Measurements from ENCODE around the gene FKBP7.
A peak's percentile ranks its signal among the peaks of the same experiment; 100 is the strongest.
"Not testable (repeated sequence)": the region's sequence is repeated elsewhere in the genome, so short reads cannot be mapped to it uniquely, and the experiment has no call there.

FKBP7 gene, protein sequence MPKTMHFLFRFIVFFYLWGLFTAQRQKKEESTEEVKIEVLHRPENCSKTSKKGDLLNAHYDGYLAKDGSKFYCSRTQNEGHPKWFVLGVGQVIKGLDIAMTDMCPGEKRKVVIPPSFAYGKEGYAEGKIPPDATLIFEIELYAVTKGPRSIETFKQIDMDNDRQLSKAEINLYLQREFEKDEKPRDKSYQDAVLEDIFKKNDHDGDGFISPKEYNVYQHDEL

GRCh38 chr2:178478439-178479274, at the start of gene FKBP7:
TSS of gene FKBP7 (minus strand) at chr2:178478600. CDS start at chr2:178478499, 101 bp downstream.
- H3K9ac ChIP-seq (ENCODE audit: low read depth, low read length): peak within 1 kb of the TSS; percentile 87
- peak within 1 kb of the TSS; percentile 63 for H3K27ac ChIP-seq (ENCODE audit: low read length)
- H3K27me3 ChIP-seq (ENCODE audit: insufficient read depth, low read length): peaks cover 8% of the 10 kb centered on the region; the same call in 1 of the 2 replicates
- peak within 1 kb of the TSS; percentile 99 for H3K4me3 ChIP-seq (ENCODE audit: low read length)
- H3K36me3 ChIP-seq (ENCODE audit: insufficient read depth, low read depth, low read length): no peaks in the 10 kb centered on the region
- no peaks in the 10 kb centered on the region for H3K9me3 ChIP-seq (ENCODE audit: insufficient read depth, low read depth, low read length)
- peaks cover 23% of the 10 kb centered on the region for H3K4me1 ChIP-seq (ENCODE audit: insufficient read depth, low read length)

DNA sequence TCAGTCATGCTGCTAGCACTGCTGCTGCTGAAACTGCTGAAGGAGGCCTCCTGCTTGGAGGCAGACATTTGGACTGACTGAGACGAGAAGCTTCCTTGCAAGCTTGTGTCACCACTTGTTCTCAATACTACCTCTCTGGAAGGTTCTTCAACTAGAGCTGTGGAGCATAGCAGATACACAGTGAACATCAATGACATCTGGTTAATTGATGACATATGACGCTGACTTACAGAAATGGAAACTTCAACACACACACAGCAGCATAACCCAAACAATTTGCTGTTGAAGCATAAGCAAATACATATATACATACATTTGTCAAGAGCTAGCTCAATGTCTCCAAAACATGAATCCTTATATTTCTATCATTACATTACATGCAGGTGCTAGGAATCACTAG, 49.2 kb upstream of the FKBP7 start:
- no peak overlapping the region for H3K9ac ChIP-seq (ENCODE audit: low read depth, low read length)
- no peak overlapping the region for H3K27ac ChIP-seq (ENCODE audit: low read length)
- H3K4me3 ChIP-seq (ENCODE audit: low read length): no peak overlapping the region
- no peaks in the 10 kb centered on the region for H3K9me3 ChIP-seq (ENCODE audit: insufficient read depth, low read depth, low read length)
- H3K4me1 ChIP-seq (ENCODE audit: insufficient read depth, low read length): no peaks in the 10 kb centered on the region
- peaks cover 15% of the 10 kb centered on the region; the same call in 1 of the 2 replicates for H3K36me3 ChIP-seq (ENCODE audit: insufficient read depth, low read depth, low read length)
- no peaks in the 10 kb centered on the region for H3K27me3 ChIP-seq (ENCODE audit: insufficient read depth, low read length)

DNA sequence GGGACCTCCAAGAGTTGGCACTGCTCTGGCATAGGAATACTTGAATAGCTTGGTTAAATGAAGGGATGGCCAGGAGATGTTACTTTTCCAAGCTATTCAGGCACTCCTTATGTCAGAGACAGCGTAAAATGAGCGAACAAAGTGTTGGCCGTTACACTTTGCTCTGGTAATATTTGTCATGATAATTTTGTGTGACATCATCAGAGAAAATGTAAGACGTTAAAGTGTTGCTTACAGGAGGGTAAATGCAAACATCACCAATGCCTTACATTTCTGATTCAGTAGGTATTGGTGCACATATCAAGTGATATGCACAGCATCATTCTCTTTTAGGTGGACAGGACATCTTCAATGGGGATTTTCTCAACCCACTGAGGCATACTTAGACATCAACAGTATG, 47.9 kb upstream of the FKBP7 start:
- Histone ChIP-seq H3K4me3 (ENCODE audit: low read length) (no peak overlapping the region), H3K4me1 (ENCODE audit: insufficient read depth, low read length) (no peaks in the 10 kb centered on the region), H3K9ac (ENCODE audit: low read depth, low read length) (no peak overlapping the region), H3K36me3 (ENCODE audit: insufficient read depth, low read depth, low read length) (peaks cover 2% of the 10 kb centered on the region; the same call in 1 of the 2 replicates), H3K27me3 (ENCODE audit: insufficient read depth, low read length) (no peaks in the 10 kb centered on the region), H3K9me3 (ENCODE audit: insufficient read depth, low read depth, low read length) (no peaks in the 10 kb centered on the region), H3K27ac (ENCODE audit: low read length) (no peak overlapping the region)

- not testable (repeated sequence) for H3K9me3 ChIP-seq (ENCODE audit: insufficient read depth, low read depth, low read length); H3K9ac ChIP-seq (ENCODE audit: low read depth, low read length); H3K4me3 ChIP-seq (ENCODE audit: low read length); H3K36me3 ChIP-seq (ENCODE audit: insufficient read depth, low read depth, low read length); H3K27me3 ChIP-seq (ENCODE audit: insufficient read depth, low read length); H3K4me1 ChIP-seq (ENCODE audit: insufficient read depth, low read length); H3K27ac ChIP-seq (ENCODE audit: low read length)
Observed at GRCh38 chr2:178525460-178525859, 47.1 kb upstream of the FKBP7 start.

GRCh38 chr2:178525010-178525409, 46.6 kb upstream of the FKBP7 start:
- H3K4me1 ChIP-seq (ENCODE audit: insufficient read depth, low read length); H3K9me3 ChIP-seq (ENCODE audit: insufficient read depth, low read depth, low read length); H3K9ac ChIP-seq (ENCODE audit: low read depth, low read length): not testable (repeated sequence)

GRCh38 chr2:178523596-178524134, 45.3 kb upstream of the FKBP7 start:
- H3K27ac ChIP-seq (ENCODE audit: low read length): peak overlapping the region; percentile 4
- peak overlapping the region; percentile 83 for H3K4me3 ChIP-seq (ENCODE audit: low read length)
- no peaks in the 10 kb centered on the region for H3K36me3 ChIP-seq (ENCODE audit: insufficient read depth, low read depth, low read length)
- peak overlapping the region; percentile 83 for H3K9ac ChIP-seq (ENCODE audit: low read depth, low read length)
- H3K9me3 ChIP-seq (ENCODE audit: insufficient read depth, low read depth, low read length): no peaks in the 10 kb centered on the region
- no peaks in the 10 kb centered on the region for H3K27me3 ChIP-seq (ENCODE audit: insufficient read depth, low read length)
- no peaks in the 10 kb centered on the region for H3K4me1 ChIP-seq (ENCODE audit: insufficient read depth, low read length)

More at GRCh38 chr2:178525010-178525409, 46.6 kb upstream of the FKBP7 start:
- not testable (repeated sequence) for H3K27ac ChIP-seq (ENCODE audit: low read length); H3K36me3 ChIP-seq (ENCODE audit: insufficient read depth, low read depth, low read length); H3K4me3 ChIP-seq (ENCODE audit: low read length); H3K27me3 ChIP-seq (ENCODE audit: insufficient read depth, low read length)

DNA sequence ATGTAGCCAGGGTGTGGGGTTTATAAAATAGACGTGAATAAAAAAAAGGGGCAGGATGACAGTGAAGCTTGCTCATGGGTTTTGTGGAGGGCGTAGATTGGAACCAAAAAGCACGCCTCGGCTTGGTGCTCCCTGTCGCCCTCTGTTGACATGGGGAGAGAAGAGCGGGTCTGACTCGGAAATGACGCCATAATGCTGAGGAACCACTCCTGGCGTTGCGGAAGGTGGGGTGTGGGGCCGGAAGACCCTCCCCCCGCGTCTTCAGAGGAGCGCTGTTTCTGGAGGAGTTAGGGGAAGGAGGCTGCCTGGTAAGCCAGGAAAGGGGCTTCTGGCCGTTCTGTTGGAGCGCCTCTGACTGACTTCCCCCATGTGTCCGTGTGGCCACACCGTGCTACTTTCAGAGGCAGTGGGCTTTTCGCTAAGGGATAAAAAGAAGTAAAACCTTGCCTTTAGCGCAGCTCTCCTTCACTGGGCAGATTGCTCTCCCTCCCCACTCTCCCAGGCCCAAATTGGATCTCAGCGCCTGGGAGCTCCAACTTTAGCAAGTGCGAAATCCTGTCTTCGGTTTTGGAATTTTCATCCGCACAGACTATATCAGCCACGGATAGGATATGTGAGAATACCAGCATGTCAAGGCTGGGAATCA, 44.7 kb upstream of the FKBP7 start:
- Histone ChIP-seq H3K9ac (ENCODE audit: low read depth, low read length) (peak overlapping the region; percentile 83), H3K4me3 (ENCODE audit: low read length) (peak overlapping the region; percentile 83), H3K36me3 (ENCODE audit: insufficient read depth, low read depth, low read length) (no peaks in the 10 kb centered on the region), H3K27ac (ENCODE audit: low read length) (peak overlapping the region; percentile 4), H3K4me1 (ENCODE audit: insufficient read depth, low read length) (no peaks in the 10 kb centered on the region), H3K27me3 (ENCODE audit: insufficient read depth, low read length) (no peaks in the 10 kb centered on the region), H3K9me3 (ENCODE audit: insufficient read depth, low read depth, low read length) (no peaks in the 10 kb centered on the region)

GRCh38 chr2:178521304-178522150, 43.1 kb upstream of the FKBP7 start:
- Histone ChIP-seq H3K27ac (ENCODE audit: low read length) (no peak overlapping the region), H3K4me3 (ENCODE audit: low read length) (no peak overlapping the region), H3K27me3 (ENCODE audit: insufficient read depth, low read length) (no peaks in the 10 kb centered on the region)

GRCh38 chr2:178517496-178517895, 39.1 kb upstream of the FKBP7 start:
- no peaks in the 10 kb centered on the region for H3K9me3 ChIP-seq (ENCODE audit: insufficient read depth, low read depth, low read length)
- H3K9ac ChIP-seq (ENCODE audit: low read depth, low read length): no peak overlapping the region
- H3K27ac ChIP-seq (ENCODE audit: low read length): no peak overlapping the region
- H3K4me1 ChIP-seq (ENCODE audit: insufficient read depth, low read length): no peaks in the 10 kb centered on the region
- H3K27me3 ChIP-seq (ENCODE audit: insufficient read depth, low read length): no peaks in the 10 kb centered on the region
- no peak overlapping the region for H3K4me3 ChIP-seq (ENCODE audit: low read length)
- H3K36me3 ChIP-seq (ENCODE audit: insufficient read depth, low read depth, low read length): no peaks in the 10 kb centered on the region

More at GRCh38 chr2:178521304-178522150, 43.1 kb upstream of the FKBP7 start:
- Histone ChIP-seq H3K9ac (ENCODE audit: low read depth, low read length) (no peak overlapping the region), H3K9me3 (ENCODE audit: insufficient read depth, low read depth, low read length) (no peaks in the 10 kb centered on the region), H3K4me1 (ENCODE audit: insufficient read depth, low read length) (no peaks in the 10 kb centered on the region), H3K36me3 (ENCODE audit: insufficient read depth, low read depth, low read length) (no peaks in the 10 kb centered on the region)

DNA sequence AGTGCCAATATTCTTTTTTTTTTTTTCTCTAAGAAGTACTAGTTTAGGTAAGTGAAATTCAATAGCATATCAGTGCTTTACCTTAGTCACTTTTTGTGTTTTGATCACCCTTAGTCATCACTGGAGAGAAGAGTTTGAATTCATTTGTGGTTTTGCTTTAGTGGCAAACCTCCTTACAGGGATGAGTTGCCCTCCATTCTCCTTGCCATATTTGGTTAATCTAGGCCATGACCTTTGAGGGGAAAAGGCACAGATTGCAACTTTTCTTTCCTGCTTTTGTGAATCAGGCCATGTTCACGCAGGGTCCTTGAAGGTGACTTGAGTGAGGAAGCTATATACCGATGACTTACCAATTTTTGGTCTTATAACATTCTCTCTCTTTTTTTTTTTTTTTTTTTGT, 36.3 kb upstream of the FKBP7 start:
- Histone ChIP-seq H3K27ac (ENCODE audit: low read length) (no peak overlapping the region), H3K9ac (ENCODE audit: low read depth, low read length) (no peak overlapping the region), H3K4me3 (ENCODE audit: low read length) (no peak overlapping the region), H3K4me1 (ENCODE audit: insufficient read depth, low read length) (no peaks in the 10 kb centered on the region), H3K9me3 (ENCODE audit: insufficient read depth, low read depth, low read length) (no peaks in the 10 kb centered on the region), H3K27me3 (ENCODE audit: insufficient read depth, low read length) (no peaks in the 10 kb centered on the region), H3K36me3 (ENCODE audit: insufficient read depth, low read depth, low read length) (no peaks in the 10 kb centered on the region)

DNA sequence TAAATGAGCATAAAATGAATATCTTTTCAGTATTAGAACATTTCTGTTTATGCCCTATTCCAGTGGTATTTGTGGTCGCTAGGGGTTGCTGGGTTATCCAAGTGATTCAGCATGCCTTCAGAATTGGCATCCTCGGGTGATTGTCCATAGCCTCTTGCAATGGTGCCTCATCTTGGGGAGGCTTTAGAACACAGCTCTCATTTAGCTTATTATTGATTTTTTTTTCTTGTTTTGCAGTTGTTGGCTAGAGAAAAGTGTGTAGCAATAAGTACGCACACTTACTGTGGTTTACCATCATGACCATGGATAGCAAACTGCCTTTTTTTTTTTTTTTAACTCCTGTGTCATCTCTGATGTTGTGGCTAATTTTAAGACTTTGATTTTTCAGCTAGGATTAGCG, 35.5 kb upstream of the FKBP7 start:
- Histone ChIP-seq H3K27me3 (ENCODE audit: insufficient read depth, low read length) (no peaks in the 10 kb centered on the region), H3K4me1 (ENCODE audit: insufficient read depth, low read length) (no peaks in the 10 kb centered on the region), H3K27ac (ENCODE audit: low read length) (no peak overlapping the region), H3K4me3 (ENCODE audit: low read length) (no peak overlapping the region), H3K9ac (ENCODE audit: low read depth, low read length) (no peak overlapping the region), H3K36me3 (ENCODE audit: insufficient read depth, low read depth, low read length) (no peaks in the 10 kb centered on the region), H3K9me3 (ENCODE audit: insufficient read depth, low read depth, low read length) (no peaks in the 10 kb centered on the region)
